ENCODE results near the gene MTERF2.

MTERF2 gene

GRCh38 chr12:106953352-106954250 lies 33.3 kb downstream of the MTERF2 start:
- no peak for DNase-seq

- no peak for DNase-seq
These were observed 36.4 kb downstream of the MTERF2 start for GRCh38 chr12:106950591-106950990.

GRCh38 chr12:106947461-106947860 lies 39.5 kb downstream of the MTERF2 start:
- DNase-seq, result no peak

- no peak for DNase-seq
These were observed 41.6 kb downstream of the MTERF2 start for GRCh38 chr12:106945261-106945851.

GRCh38 chr12:106942775-106943174 lies 44.2 kb downstream of the MTERF2 start:
- DNase-seq, result no peak

- DNase-seq, result no peak
These were observed 45.3 kb downstream of the MTERF2 start for GRCh38 chr12:106941481-106942156.

- DNase-seq, result no peak
These were observed 52.7 kb downstream of the MTERF2 start for GRCh38 chr12:106934277-106934676.

Data from GOT3 (cell line).